HG03135 (cell line): ENCODE data around the gene RIOK3.
"Not testable (repeated sequence)": the region's sequence is repeated elsewhere in the genome, so short reads cannot be mapped to it uniquely, and the experiment has no call there.

Experiments
- ATAC-seq: cut with Tn5 transposase; IDR thresholded peaks from one replicate; pipeline ENCODE4 v1.9.1; 2021; ENCODE audit warnings: mild to moderate bottlenecking, moderate library complexity; ENCODE audit not compliant: unreplicated experiment

The RIOK3 gene

GRCh38 chr18:23452728-23453679, at the start of gene RIOK3:
Gene RIOK3, plus strand, starts transcription at chr18:23453287. Its CDS starts 153 bp downstream, at chr18:23453440.
- peak; percentile 96 for ATAC-seq

- ATAC-seq = no peak
These were observed 49.8 kb upstream of the RIOK3 start for GRCh38 chr18:23403310-23403709.

GRCh38 chr18:23405636-23406035, 47.5 kb upstream of the RIOK3 start:
- no peak for ATAC-seq

GRCh38 chr18:23406271-23406787, 46.8 kb upstream of the RIOK3 start:
- no peak for ATAC-seq

GRCh38 chr18:23412351-23412964, 40.6 kb upstream of the RIOK3 start:
- no peak for ATAC-seq

GRCh38 chr18:23415515-23415914, 37.6 kb upstream of the RIOK3 start:
- ATAC-seq = no peak

- no peak for ATAC-seq
These were observed 36.8 kb upstream of the RIOK3 start for GRCh38 chr18:23416298-23416697.

- no peak for ATAC-seq
These were observed 31.8 kb upstream of the RIOK3 start for GRCh38 chr18:23421277-23421676.

GRCh38 chr18:23422751-23423418, 30.2 kb upstream of the RIOK3 start:
- ATAC-seq = peak; percentile 90

GRCh38 chr18:23424616-23425015, 28.5 kb upstream of the RIOK3 start:
- ATAC-seq = no peak

- ATAC-seq = no peak
These were observed 24.3 kb upstream of the RIOK3 start for GRCh38 chr18:23428821-23429220.

GRCh38 chr18:23429538-23429937, 23.5 kb upstream of the RIOK3 start:
- not testable (repeated sequence) for ATAC-seq

- no peak for ATAC-seq
These were observed 19.7 kb upstream of the RIOK3 start for GRCh38 chr18:23433360-23433759.

- ATAC-seq = peak; percentile 96
These were observed 15.6 kb upstream of the RIOK3 start for GRCh38 chr18:23437357-23438045.

GRCh38 chr18:23438046-23438377, 15.1 kb upstream of the RIOK3 start:
- ATAC-seq = no peak

GRCh38 chr18:23438608-23439366, 14.3 kb upstream of the RIOK3 start:
- no peak for ATAC-seq

- ATAC-seq = no peak
These were observed 13.0 kb upstream of the RIOK3 start for GRCh38 chr18:23440131-23440530.

- ATAC-seq = no peak
These were observed 10.1 kb upstream of the RIOK3 start for GRCh38 chr18:23442958-23443357.

- no peak for ATAC-seq
These were observed 4.8 kb upstream of the RIOK3 start for GRCh38 chr18:23448291-23448690.

GRCh38 chr18:23450022-23450421, 3.1 kb upstream of the RIOK3 start:
- no peak for ATAC-seq
